SH-SY5Y (cell line): ENCODE data around the gene SCYGR3.

Experiments
- GATA2 ChIP-seq: IDR thresholded peaks from 2 replicates; pipeline ENCODE4 v1.6.1; 2011; ENCODE audit warnings: mild to moderate bottlenecking, low read depth, low read length
- GATA3 ChIP-seq: IDR thresholded peaks from 2 replicates; pipeline ENCODE4 v1.6.1; 2011; ENCODE audit warnings: low read depth, mild to moderate bottlenecking, low read length, moderate library complexity

SCYGR3 gene, protein sequence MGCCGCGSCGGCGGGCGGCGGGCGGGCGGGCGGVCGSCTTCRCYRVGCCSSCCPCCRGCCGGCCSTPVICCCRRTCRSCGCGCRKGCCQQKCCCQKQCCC

DNA sequence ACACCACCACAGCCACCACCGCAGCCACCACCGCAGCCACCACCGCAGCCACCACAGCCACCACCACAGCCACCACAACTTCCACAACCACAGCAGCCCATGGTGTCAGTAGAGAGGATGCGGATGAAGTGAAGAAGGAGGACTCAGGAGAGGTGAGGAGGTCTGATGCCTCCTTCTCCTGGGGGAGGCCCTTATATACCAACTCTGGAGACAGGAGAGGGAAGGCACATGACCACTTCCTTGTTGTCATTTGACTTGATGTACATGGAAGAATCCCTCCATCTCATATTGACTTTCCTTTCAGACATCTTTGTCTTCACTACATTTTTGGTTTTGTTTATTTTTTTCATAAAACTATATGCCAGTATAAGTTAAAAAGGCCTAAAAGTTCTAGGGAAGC is at the start of gene SCYGR3:
SCYGR3 (minus strand) TSS at position 101 of the 400 bp plus-strand sequence; CDS start at position 101, 0 bp downstream.
- TF ChIP-seq GATA2, result no peak
- TF ChIP-seq GATA3, result no peak

DNA sequence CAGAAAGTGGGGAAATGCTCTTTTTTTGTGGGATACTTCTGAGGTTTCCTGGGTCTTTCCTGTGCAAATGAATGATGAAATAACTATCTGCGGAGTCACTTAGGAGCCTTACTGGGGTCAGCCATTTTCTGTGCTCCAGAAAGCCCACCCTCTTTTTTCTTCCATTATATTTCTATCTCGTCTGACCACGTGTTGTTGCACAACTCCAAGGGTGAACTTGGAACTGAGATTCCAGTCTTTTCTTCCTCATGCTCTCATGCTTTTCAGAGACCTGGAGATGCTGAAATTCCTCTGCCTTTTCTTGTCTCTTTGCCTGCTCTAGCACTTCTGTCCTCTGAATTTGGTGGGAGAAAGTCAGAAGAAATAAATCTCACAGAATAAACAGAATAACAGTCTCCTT is 47.2 kb upstream of the SCYGR3 start:
- TF ChIP-seq GATA2, result no peak
- TF ChIP-seq GATA3, result no peak

DNA sequence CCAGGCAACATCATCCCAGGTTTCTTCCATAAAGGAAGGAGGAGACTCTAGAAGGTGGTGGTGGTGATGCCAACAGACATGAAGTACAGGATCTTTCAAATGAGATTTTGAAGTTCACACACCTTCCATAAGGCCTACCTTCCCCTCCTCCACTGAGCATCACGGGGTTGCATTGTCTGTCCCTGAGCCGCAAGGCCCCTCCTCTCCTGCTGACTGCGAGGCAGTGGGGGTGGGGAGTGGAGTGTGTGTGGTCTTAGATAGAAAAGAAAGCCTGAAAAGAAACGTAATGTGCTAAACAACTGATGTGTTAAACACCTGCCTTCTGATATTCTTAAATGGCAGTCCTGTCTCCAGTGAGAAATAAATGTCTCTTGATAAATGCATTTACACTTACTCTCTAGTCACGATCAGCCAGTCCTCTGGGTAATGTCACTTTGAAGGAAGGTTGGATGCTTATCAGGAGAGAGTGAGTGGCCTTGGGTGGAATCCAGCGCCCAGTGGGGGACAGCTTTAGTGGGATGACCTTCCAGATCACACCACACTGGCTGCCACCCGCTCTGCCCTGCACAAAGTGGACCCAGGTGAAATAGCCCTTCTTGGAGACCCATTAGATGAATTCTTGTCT is 46.5 kb upstream of the SCYGR3 start:
- no peak for TF ChIP-seq GATA3
- TF ChIP-seq GATA2, result no peak

DNA sequence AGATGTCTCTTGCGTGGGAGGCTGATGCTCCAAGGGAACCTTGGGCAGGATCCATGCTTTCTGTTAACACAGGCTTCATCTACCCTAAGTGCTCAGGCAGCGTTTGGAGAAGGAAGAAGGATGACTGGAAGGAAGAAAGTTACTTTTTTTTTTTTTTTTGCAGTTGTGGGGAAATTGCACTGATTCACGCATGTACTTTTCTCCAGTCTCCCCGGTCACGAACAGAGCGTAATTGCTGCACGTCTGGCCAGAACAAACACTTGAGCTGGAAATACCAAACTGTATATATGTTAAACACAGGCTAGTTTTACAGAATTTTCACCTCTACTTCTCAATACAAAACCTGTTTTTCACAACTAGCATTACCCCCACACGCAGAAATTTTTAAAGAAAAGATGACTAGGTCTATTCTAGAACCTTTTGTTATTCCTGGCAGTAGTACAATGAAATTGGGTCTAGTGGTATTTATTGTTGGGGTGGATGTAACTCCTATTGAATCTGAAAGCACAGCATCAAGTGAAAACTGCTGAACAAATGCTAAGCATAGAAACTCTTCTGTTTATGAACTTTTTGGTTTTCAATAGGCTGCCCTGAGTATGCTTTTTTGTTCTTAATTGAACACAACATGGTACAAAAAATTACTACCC is 42.7 kb upstream of the SCYGR3 start:
- TF ChIP-seq GATA3, result no peak
- no peak for TF ChIP-seq GATA2

DNA sequence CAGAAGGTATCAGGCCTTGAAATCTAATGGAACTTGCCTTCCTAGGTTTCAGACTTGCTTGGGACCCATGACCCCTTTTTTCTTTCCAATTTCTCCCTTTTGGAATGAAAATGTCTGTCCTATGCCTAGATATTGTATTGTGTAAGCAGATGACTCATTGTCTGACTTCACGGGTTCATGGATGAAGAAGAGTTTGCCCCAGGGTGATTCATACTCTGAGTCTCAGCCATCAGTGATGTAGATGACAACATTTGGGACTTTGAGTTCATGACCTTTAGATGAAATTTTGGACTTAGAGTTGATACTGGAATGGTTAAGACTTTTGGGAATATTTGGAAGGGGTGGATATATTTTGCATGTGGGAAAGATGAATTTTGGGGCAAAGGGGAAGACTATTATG is 40.8 kb upstream of the SCYGR3 start:
- TF ChIP-seq GATA3 (no peak), GATA2 (no peak)

DNA sequence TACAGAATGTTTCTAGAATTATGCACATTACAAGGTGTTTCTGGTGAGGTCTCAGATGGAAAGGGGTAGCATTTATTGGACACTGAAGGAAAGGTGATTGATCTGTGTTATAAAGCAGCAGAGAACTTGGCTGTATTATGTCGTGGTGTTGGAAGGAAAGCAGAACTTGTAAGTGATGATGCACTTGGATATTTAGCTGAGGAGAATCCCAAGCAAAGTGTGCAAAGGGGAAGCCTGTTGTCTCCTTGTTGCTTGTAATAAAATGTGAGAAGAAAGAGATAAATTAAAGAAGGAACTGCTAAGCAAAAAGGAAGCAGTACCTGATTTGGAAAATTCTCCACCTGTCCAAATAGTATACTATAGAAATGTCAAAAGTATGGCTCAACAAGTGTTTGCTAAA is 39.8 kb upstream of the SCYGR3 start:
- TF ChIP-seq GATA3 (no peak), GATA2 (no peak)

DNA sequence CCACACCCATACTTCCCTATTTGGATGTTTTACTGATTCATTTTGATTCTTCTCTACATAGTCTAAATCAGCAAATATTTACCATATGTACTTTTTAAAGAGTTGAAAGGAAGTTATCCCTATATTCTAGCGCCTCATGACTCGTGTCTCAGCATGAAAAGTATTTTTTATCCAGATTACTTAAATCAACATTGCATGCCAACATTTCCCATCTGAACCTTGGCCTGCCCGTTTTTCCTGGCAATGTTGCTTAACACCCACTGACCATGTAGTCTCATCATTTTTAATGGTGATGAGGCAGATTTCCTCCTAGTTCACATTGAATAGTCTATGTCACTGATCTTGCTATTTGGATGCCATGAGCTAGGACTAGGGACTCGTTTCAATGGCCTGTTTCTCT is 38.8 kb upstream of the SCYGR3 start:
- no peak for TF ChIP-seq GATA2
- no peak for TF ChIP-seq GATA3

DNA sequence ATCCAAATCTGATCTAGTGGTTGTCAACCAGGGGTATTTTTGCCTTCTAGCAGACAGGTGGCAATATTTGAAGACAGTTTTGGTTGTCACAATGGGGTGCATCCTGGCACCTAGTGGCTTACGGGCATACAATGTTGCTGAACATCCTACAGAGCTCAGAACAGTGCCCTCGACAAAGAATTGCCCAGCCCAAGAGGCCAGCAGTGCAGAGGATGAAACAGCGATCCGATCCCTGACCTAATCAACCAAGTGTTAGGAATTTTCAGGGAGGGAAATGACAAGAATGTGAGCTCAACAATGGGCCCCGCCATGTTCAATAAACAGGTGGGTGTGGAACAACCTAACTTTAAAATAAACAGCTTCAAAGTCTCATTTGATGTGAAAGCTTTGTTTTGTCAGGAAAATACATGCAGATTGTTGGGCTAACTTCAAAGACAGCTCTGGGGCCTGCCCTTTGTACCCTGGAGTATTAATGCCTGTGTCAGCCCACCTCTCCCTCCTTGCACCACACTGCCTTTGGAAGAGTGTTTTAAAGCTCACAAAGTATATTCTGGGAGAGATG is 29.4 kb upstream of the SCYGR3 start:
- TF ChIP-seq GATA3 (no peak), GATA2 (no peak)

DNA sequence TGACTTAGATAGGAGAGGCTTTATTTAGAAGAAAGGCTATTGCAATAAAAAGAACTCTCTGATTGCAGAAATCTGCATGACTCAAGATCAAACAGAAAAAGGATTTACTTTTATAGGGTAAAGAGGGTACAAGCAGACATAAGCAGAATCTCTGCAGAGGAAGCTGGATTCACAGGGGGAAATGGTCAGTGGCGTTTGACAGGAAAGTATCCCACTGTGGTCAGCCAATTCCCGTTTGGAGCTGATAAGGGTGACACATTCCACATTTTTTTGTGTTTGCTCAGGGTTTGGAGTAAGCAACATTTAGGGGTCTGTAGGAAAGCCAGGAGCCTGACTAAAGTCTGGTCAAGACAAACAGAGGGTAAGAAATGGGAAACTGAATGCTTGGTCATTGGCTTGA is 28.0 kb upstream of the SCYGR3 start:
- TF ChIP-seq GATA2 (no peak), GATA3 (no peak)

DNA sequence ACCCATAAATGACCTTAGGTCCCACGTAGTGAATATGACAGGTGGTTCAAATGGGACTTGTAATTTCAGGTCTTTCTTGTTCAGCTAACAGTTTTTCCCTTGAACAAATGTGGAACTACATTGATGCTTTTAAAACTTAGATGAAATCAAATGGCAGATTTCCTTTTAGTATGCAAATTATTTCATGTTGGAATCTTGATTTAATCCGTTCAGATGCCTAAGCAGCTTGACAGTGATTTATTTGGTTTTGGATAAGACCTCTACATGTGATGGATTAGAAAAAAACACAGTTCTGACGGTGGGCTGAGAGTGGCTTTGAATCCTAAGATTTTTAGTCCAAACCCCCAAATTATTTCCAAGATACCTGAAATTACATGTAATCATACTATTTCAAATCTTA is 19.6 kb upstream of the SCYGR3 start:
- no peak for TF ChIP-seq GATA3
- no peak for TF ChIP-seq GATA2

DNA sequence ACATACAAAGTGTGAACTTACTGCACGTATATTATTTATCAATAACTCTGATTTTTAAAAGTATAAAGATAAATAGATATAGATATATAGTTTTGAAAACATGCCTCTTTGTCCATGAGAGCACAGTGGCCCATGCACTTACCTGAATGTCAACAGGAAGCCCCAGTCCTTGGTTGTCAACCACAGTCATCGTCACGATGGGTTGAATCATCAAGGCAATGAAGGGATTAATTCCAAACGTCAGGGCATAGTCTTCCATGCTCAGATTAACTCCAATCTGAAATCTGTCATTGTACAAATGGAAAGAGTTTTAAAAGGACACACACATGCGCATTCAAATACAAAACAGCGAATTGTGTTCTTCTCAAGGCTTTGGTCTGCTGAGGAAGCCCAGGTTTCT is 18.2 kb upstream of the SCYGR3 start:
- no peak for TF ChIP-seq GATA3
- no peak for TF ChIP-seq GATA2

DNA sequence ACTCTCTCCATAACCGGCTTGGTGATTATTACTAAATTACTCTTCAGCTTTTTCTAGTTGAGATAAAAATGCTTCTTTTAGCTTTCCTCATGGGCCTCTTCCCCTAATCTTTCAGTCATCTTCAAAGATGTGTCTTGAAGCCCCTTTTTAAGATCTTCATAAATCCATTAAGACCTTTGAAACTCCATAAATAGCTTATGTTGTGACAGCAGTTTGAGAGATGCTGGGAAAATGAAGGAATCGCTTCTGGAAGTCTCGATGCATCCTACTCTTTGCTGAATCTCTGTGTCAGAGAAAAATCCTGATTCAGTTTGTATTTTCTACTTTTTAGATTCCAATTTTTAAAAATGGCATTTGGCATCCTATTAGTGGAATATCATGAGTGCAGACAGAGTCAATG is 15.7 kb upstream of the SCYGR3 start:
- no peak for TF ChIP-seq GATA3
- TF ChIP-seq GATA2, result no peak

DNA sequence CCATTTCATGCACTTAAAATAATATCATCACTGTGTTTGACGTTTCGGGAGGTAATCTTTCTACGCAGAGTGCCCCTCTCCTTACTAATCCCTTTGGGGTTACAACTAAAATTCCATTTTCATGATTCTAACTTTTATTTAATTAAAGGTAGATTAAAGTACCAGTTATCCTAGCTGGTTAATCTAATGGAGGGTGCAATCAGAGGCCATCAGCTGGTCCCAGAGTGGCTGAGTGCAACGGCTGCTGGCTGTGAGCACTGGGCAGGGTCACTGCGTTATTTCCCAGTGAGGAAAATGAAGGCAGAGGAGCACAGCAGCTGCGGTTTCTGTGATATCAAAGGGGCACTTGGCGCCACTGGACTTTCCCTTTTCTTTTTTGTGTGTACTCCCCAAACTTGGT is 14.8 kb upstream of the SCYGR3 start:
- TF ChIP-seq GATA2 (no peak), GATA3 (no peak)

DNA sequence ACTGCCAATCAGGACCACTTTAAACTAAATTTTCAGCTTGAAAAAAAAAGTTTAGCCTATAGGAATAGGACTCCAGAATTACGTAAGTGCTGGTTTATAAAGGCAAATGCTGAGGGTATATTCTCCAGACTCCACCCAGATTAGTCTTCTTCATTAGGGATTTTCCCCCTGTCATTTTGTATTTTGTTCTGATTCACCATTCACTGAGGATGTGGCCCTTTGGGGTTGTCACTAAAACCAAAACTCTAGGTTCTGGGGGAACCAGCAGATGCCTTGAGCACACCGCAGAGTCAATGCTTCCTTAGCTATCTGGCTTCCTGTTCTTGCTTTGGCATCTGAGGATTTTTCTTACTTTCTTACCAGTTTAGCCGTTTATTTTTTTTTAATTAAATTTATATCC is 13.1 kb upstream of the SCYGR3 start:
- no peak for TF ChIP-seq GATA2
- no peak for TF ChIP-seq GATA3

DNA sequence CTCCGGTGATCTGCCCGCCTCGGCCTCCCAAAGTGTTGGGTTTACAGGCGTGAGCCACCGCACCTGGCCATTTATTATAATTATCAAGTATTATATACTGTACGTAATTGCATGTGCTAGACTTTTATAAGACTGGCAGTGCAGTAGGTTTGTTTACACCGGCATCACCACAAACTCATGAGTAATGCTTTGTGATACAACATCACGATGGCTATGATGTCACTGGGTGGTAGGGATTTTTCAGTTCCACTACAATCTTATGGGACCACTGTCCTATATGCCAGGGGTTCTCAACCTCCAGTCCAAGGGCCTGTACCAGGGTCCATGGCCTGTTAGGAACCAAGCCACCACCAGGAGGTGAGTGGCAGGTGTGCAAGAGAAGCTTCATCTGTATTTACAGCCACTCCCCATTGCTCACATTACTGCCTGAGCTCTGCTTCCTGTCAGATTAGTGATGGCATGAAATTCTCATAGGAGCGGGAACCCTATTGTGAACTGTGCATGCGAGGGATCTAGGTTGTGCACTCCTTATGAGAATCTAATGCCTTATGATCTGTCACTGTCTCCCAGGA is 12.0 kb upstream of the SCYGR3 start:
- TF ChIP-seq GATA3, result no peak
- TF ChIP-seq GATA2, result no peak
